ENCODE results near the gene FGF23. TPM values are rescaled to one million over a fixed set of nuclear protein-coding genes. Genes with fewer than 3 reads are reported as not detected.

The FGF23 gene
- not detected in 2 replicates for total RNA-seq

GRCh38 chr12:4379405-4379804, at the start of gene FGF23:
TSS of gene FGF23 (minus strand) at chr12:4379712. CDS start at chr12:4379582, 130 bp downstream.

DNA sequence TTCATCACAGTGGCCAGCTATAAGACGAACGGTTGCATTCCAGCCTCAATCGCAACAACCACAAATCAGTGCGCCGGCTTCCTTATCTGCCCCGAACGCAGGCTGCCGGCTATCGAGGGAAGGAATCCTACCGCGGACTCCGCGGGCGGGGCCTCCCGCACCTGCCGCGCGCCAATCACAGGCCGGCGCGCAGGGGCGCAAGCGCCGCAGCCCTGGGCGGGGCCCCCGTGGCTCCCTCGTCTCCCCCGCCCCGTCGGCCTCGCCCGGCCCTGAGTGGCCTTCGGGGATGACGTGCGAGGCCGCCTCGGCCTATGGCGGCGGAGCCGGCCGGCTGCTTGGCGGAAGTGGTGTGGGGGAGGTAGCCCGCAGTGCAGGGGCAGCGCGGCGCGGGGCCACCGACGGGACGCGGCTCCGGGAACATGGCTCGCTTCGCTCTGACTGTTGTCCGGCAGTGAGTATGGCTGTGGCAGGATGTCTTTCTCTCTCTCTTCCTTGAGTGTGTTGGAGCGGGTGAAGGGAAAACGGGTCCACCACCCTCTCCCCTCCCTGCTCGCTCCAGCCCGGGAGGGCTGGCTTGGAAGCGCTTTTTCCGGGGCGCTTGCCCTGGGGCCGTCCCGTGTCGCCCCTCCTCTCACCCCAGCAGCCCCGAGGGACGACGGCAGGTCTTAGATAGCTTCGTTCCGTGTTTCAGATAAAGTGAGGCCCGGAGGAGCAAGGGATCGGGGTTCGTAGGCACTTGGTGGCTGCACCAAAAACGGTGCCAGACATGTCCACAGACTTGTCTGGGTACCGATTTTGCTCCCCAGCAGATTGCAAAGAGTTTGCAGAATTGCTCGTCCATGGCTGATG, 58.4 kb downstream of the FGF23 start, which contains the start of gene TIGAR:
TSS of gene TIGAR (plus strand) at position 361 of the 849 bp plus-strand sequence. CDS start at position 420, 59 bp downstream.

Other genes starting within 250 kb of the FGF23 start
- gene CCND2, start 106.0 kb downstream of the FGF23 start, total RNA-seq: 105 and 204 TPM in 2 replicates
- gene TIGAR, start 58.5 kb downstream of the FGF23 start, total RNA-seq: 17.8 and 27.9 TPM in 2 replicates
- gene FGF6, start 66.1 kb upstream of the FGF23 start, total RNA-seq: not detected in 2 replicates
- gene RAD51AP1, start 159.2 kb upstream of the FGF23 start, total RNA-seq: 1.8 and 13.3 TPM in 2 replicates
- gene DYRK4, start 182.5 kb upstream of the FGF23 start, total RNA-seq: 46.1 and 52.9 TPM in 2 replicates

All from smooth muscle cell of the umbilical artery (primary cell).